GM19324 (cell line): ENCODE measurements around the gene RGS7.
"Not testable (repeated sequence)": the region's sequence is repeated elsewhere in the genome, so short reads cannot be mapped to it uniquely, and the experiment has no call there.

Experiments used
- ATAC-seq: cut with Tn5 transposase; IDR thresholded peaks from one replicate; pipeline ENCODE4 v1.9.1; 2021; ENCODE audit warnings: mild to moderate bottlenecking, moderate library complexity; ENCODE audit not compliant: unreplicated experiment, low FRiP score

The RGS7 gene

DNA sequence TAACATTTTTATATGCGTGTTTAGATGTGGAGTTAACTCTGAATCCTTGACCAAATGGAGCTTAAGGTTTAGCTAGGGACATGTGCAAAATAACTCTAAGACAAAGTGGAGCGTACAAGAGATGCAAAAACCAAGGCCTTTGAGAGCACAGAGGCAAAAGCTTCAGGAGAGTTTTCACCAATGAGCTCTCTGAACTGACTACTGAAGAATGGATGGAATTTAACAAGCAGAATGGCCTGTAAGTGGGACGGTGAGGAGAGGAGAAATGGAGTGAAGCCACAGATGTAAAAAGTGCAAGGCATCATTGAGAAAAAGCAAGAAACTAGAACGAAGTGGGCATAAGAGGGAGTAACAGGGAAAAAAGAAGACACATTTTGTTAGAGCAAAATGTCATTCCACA lies 260.0 kb downstream of the RGS7 start:
- no peak for ATAC-seq

DNA sequence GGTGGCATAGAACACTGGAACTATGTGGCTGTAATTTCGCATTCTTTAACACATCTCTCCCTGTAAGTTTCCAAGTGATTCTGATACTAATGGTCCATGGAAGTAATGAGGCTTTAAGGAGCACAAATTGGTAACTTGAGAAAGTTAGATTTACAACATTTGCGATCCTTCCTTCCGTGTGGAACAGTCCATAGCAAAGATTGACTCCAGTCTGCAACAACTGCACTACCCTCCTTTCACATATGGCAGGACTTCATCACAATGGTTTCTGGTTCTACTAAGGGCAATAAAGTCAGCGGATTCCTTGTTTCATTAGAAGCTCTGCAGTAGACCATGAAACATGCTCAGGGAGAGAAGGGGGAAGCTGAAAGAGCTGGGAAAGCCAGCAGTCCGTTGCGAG lies 261.2 kb downstream of the RGS7 start:
- no peak for ATAC-seq

DNA sequence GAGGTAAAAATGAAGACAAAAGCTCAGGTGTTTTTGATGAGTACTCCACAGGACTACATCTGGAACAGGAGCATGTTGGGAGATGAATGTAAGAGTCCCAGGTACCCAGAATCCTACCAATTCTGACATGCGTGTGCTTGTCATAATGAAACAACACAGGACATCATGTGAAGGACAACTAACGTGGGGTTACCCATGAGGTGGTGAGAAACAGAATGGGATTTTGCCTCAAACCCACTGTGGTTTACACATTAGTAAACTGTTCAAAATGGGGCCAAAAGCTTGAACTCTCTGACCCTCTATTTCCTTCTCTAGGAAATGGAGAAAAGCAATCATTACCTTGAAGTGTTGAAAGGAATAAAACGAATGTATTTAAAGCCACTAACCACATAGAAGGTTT lies 266.2 kb downstream of the RGS7 start:
- no peak for ATAC-seq

DNA sequence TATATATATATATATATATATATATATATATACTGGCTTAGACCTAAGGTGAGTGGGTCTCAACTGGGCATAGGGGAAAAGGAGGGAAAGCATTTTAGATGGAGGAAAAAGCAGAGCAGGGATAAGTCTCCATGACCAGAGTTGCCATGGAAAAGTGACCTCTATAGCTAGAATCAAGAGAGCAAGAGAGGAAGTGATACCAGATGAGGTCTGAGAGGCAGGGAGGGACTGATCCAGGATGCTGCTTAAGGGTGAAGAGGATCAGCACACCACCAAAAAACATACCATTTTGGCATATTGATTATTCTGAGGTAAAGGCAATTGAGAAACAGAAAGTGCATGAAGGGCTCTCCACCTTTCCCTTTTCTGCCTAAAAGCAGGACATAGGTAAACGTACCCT lies 267.9 kb downstream of the RGS7 start:
- ATAC-seq = not testable (repeated sequence)

DNA sequence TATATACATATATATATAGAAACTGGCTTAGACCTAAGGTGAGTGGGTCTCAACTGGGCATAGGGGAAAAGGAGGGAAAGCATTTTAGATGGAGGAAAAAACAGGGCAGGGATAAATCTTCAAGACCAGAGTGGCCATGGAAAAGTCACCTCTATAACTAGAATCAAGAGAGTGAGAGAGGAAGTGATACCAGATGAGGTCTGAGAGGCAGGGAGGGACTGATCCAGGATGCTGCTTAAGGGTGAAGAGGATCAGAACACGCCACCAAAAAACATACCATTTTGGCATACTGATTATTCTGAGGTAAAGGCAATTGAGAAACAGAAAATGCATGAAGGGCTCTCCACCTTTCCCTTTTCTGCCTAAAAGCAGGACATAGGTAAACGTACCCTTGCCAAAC lies 268.9 kb downstream of the RGS7 start:
- ATAC-seq = not testable (repeated sequence)

DNA sequence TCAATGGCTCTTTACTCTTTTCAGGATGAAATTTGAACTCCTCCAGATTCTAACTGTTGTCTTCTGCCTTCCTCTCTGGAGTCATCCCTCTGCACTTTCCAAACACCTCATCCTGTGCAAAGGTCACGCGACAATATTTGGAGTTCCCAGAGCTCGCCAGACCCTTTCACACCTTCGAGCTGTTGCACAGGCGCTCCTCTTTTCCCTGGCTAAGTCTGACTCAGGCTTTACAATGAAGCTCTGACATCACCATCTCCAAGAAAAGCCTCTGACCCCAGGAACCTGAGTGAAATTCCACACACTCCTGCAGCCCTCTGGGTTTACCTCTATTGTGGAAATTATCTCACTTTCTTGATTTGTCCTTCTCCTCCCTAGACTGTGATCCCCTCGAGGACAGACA lies 270.3 kb downstream of the RGS7 start:
- no peak for ATAC-seq

DNA sequence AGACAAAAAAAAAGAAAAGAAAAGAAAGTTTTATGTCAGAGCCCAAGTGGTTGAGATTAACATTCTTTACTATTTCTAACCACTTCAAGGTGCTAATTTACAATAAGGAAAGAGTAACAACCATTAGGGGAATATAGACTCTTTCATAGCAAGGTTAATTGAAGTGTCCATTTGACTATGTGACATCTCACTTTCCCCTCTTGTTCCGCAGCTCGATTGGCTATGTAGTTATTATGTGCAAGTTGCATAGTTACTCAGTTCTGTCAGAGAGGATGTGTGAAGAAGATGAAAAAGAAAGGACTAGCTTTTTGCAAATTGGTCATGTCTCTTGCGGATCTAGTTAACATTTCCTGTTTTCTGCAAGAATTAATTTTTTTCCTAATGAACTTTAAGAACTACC lies 273.7 kb downstream of the RGS7 start:
- ATAC-seq = no peak

DNA sequence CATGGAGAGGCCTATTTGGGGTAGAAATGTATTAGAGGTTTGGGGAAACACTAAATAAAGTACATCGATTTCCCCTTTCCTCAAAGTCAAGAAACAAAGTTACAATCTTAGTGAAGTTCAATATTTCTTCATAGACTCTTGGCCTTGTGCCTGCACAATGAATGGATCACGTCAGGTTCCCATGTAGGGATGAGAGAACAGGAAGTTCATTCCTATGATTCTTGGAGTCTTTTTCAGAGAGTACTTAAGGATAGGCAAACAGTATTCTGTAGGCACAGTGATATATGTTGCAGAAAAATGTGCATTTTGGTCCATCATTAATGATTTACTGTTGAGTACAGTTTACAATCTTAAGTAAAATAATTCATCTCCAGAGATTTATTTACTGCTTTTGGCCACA lies 275.5 kb downstream of the RGS7 start:
- no peak for ATAC-seq

DNA sequence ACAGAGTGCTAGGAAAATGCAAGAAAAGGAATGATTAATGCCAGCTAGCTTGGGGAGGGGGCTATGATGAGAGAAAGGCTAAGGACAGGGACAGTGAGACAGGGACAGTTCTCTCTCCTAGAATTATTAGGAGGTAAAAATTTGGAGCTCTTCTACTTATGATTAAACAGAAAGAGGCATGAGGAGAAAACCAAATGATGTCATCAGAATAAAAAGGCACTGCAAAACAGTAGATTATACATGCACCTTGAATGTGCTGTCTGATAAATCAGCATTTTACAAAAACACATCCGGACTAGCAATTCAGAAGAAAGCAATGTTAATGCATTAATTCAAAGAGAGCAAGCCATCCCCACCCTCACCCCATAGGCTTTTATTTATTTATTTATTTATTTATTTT lies 277.5 kb downstream of the RGS7 start:
- ATAC-seq = no peak

DNA sequence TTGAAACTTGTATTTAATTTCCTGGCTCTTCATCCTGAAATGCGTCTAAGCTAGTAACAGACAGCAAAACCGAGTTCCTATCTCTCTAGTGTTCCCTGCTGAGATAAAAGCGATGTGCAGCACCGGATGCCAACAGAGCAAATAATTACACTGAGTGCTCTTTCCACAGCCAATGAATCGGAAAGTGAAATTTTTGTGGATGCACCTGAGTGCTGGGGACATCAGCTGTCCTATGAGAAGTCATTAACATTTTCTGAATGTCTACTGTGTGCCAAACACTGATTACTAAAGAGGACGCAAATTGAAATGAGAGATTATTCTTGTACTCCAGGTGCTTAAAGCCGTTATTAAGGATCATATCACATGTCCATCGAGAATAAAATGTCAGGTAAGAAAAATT lies 278.0 kb downstream of the RGS7 start:
- no peak for ATAC-seq

DNA sequence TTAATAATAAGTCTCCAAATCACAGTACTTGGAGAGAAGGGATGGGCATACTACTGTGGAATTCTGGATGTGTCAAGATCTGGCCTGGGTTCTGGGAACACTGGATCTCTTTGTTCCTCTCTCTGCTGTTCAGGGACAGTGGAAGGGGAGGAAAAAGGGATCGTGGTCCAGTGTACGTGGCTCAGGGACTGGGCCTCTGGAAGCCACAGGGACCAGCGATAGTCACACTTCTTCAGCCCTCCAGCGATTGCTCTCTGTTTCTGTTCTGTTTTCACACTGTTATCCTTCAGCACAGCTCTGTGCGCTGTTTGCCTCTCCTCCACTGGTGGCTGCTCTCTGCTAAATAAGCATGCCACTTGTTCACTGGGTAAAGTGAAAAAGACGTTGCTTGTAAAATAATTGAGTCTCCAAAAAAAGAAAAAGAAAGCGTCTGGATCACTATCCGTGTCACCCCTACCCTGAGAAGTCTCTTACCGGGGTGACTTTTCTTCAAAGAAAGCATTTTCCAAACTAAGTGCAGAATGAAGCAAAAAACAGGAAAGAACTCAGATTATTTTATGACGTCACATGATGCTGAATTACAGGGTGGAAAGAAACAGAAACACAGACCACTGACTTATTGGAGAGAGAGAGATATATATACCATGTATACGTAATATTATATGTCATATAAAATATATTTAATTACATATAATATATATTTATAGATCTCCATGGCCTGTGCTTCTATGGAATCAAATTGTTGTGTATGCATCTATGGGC lies 279.4 kb downstream of the RGS7 start:
- no peak for ATAC-seq

DNA sequence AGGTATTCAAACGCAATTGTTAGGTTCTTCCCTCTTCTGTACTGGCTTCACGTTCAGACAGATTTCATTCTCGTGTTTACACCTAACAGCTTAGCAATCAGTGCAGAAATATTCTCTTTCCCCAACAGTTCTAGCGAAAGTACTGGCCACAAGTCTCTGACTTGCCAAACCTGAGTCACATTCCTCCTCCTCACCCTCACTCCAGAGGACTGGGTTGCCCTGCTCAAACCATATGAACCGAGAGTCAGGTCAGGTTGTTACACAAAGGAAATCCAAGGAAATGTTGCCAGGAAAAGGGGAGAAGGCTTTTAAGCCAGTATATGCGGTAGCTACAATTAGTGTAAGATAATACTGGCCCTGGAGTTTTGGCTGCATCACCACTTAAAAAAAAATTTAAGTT lies 282.5 kb downstream of the RGS7 start:
- ATAC-seq = no peak

DNA sequence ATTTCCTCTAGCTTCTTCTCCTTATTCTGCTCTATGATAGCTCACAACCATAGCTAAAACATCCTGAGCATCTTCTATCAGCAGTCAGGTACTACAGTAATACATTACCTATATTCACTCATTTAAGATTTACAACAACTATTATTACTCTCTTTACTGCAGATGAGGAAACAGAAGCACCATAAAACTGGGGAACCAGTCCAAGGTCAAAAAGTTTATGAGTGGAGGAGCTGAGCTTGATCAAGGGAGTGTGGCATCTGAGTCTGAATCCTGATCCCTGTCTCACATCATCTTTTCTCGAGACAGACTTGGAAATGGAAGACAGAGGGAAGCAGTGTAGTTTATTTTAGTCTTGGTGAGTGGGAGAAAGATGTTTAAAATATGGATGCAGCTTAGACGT lies 288.6 kb downstream of the RGS7 start:
- no peak for ATAC-seq

DNA sequence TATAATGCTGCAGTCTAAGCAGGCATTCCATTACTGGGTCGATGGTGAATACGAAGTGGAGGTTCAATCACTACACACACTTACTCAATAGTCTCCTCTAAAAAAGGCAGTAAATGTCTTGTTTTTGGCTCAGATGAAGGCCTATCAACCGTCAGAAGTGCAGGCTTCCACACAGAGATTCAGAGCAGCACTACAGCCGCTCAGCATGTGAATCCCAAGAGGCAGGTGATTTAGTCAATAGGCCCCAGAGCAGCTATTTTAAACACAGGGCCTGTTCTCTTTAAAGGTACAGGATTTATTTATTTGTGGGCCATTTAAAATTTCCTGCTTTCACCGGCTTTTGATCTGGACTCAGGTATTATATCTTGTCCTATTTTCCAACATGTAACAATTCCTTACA lies 293.7 kb downstream of the RGS7 start:
- ATAC-seq = no peak

DNA sequence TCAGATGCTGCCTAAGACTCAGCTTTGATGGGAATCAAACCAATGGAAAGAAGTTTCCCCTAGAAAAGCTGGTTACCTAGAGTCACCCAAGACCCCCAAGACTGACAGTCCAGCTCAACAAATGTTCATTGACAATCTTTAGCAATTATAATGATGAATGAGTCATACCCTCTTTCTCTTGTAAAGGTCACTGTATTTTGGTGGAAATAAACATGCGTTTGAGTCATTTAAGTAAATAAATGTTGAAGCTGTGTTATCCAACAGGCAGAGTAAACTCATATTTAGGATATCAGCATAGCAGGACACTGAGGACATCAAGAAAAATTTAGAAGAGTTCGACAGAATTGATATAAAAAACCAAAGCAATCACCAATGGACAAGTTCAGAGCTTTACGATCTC lies 295.9 kb downstream of the RGS7 start:
- ATAC-seq = no peak

DNA sequence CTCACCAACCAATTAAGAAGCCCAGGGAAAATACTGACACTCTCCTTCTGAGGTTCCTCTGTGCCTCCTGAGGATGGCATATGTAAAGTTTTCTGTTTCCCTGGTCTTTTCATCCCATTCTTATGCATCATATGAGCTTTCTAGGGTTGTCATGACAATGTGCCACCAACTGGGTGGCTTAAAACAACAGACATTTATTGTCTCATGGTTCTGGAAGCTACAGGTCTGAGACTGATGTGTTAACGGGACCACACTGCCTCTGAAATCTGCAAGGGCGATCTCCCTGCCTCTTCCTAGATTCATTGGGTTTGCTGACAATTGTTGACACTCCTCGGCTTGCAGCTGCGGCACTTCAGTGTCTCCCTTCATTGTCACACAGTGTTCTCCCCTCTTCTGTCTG lies 308.4 kb downstream of the RGS7 start:
- ATAC-seq = no peak

DNA sequence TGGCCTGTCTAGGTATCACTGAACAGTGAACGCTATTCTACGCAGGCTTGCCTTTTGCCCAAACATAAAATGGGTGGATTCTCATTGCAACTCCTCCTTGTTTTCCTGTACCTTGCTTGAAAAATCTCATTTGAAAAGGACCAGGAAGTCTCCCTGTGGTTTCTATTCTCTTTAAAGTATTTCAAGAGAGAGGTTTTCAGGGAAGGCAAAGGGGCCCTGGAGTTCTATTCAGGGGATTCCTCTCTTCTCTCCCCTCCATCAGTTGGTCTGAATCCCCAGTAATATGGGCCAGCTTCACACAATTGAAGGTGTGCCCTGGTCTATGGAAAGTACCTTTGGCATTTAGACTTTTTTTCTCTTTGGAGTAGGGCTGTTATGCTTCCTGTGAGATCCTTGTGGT lies 311.3 kb downstream of the RGS7 start:
- ATAC-seq = no peak

DNA sequence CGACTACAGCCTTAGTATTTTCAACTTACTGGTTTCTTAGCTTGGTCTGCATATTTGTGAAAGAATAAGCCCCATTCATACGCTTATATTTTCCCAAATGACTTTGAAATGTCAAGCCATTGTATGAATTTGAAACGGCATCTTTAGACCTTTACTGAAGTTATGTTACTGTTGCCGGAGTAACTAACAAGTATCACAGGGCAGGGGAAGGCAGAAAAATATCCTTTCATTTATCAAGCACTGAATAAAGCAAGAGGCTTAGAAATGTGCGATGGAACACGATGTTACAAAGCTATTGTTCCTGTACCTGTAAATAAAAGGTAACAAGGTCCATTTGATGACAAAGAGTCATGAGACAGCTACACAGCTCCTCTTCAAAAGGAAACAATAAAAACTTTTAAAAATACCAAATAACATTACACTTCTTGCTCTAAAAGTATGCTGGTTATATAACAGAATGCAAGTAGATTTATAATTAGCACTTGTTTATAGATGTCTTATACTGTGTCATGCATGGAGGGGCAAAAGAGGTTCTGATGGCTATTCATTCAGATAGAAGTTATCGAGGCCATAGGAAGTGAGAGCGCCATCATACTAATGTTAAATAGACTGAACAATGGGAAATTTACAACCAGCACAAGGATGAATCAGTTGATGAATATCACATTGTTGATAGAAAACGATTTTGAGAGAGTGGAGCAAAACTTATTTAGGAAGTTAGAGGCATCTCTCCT lies 322.6 kb downstream of the RGS7 start:
- ATAC-seq = no peak

DNA sequence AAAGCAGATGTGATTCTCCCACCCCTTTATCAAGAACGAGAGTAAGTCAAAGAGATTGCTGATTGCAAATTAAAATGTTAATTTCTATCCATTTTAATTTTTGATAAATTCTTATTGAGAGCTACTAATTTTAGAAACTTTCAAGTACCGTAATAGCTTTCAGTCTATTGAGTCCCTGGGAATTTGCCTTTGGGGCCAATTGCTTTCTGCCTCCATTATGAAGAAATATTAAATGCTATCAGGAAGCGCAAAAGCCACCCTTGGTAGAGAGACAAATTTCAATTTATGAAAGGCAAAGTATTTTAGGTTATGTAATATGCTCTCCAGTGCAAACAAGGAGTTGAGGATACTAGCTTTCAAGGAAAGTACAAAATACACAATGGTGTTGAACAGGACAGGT lies 332.2 kb downstream of the RGS7 start:
- ATAC-seq = no peak

DNA sequence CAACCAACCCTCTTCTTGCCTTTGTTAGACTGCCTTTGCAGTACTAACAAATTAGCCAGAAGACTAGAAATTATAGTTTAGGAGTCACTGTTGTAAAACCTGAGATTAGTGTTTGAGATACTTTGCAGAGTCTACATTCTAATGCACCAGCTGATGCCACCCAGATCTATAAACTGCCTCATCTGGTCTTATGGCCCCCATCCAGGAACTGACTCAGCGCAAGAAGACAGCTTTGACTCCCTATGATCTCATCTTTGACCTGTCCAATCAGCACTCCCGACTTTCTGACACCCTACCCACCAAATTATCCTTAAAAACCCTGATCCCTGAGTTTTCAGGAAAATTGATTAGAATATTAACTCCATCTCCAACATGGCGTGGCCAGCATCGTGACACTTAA lies 334.6 kb downstream of the RGS7 start:
- ATAC-seq = no peak

DNA sequence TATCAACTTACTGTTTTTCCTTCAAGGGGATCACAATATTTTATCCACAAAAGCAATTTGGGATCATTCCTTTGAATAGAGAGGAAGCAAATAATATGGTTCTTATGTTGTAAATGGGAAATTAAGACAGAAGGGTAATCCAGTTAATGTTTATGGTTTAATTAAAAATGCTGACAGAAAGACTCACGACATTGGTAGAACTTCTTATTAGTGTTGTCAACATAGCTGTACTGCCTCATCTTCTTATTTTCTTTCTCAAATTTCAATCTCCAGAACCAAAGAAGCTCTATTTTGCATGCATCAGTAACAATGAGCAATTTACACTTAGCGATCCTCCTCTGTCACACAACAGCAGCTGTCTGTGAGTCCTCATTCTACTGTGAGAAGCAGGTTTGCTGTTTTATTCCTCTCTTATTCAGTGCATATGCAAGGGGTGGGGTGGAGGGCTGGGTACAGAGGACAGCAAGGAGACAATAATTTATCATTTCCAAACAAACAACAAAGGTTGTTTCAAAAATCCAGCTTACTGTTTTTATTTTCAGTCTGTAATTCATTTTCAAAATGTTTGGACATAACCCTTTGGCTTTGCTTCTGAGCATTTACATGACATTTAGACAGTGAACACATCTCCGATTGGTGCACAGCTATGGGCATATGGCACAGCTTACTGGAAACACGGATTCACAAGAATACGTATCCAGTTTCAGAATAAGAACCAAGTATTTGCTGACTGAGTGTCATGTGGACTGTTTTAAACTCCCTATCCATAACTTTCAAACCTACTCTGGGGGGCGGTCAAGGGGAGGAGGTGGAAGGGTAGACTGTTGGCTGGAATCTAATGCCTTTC lies 335.9 kb downstream of the RGS7 start:
- ATAC-seq = no peak
